IPS DF 4.7 (cell line): ENCODE results near the gene ZNF768.
"Not testable (repeated sequence)": the region's sequence is repeated elsewhere in the genome, so short reads cannot be mapped to it uniquely, and the experiment has no call there.

Source experiments
- DNase-seq: peaks from one replicate; pipeline ENCODE4 v3.0.0-alpha.2; 2013; ENCODE audit warnings: low spot score; ENCODE audit errors: extremely low read depth

The ZNF768 gene

DNA sequence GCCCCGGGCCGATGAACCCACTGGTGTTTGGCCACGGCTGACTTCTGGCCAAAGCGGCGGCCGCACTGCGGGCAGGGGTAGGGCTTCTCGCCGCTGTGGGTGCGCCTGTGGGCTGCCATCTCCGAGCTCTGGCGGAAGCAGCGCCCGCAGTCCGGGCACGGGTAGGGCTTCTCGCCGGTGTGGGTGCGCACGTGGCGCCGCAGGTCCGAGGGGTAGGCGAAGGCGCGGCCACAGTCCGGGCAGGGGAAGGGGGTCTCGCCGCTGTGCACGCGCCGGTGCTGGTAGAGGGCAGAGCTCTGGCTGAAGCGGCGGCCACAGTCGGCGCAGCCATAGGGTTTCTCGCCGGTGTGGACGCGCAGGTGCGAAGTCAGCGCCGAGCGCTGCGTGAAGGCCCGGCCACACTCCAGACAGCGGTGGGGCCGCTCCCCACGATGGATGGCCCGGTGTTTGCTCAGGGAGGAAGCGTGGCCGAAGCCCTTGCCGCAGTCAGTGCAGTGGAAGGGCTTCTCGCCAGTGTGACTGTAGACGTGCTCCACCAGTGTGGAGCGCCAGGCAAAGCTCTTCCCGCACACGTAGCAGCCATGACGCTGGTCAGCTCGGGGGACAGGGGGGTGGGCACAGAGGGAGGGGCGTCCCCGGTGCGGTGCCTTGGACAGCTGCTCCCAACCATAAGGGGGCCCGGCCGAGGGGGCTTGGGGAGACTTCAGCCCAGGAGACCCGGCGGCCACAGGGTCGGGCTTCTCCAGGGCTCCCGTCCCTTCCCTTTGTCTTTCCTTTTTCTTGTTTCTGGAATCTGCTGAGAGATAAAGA lies 29.2 kb upstream of the ZNF768 start:
- DNase-seq = no peak

- DNase-seq = no peak
Observed at GRCh38 chr16:30554557-30555314, 28.4 kb upstream of the ZNF768 start.

DNA sequence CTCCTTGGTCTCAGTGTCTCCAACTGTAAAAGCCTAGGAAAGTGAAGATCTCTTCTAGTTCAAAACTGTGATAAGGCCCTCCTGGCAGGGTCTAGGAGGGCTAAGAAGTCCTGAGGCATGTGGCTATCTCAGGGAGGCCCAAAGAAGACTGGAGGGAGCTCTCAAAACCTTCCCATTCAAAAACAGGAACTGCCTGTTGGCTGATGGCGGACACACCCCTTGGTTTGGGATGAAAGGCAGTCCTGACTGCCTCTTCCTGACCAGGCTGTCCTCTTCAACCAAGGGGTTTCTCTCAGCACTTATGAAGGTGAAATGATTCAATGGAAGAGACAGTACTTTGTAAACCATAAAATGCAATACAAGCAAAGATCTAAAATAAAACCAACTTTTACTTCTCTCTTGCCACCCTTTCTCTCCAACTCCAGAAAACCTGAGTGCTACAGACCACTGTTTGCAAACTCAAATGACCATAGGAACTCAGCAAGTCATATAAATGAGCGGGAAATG lies 27.1 kb upstream of the ZNF768 start:
- DNase-seq = no peak

- no peak for DNase-seq
Observed at GRCh38 chr16:30552956-30553355, 26.6 kb upstream of the ZNF768 start.

DNA sequence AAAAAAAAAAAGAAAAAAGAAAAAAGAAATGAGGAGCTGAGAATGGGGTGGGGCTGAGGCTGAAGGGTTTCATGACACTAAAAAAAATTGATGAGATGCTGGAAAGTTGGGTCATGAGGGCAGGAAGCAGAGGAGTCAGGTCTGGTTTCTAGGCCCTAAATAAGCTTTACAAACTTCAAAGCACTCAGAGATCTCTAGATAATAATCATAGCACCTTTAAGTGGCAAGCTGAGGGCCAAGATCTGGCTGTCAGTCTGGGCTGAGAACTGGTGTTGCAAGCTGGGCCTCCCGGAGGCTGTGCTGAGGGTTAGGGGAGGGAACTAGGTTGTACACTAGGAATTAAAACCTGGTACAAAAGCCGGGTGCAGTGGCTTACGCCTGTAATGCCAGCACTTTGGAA lies 25.4 kb upstream of the ZNF768 start:
- no peak for DNase-seq

DNA sequence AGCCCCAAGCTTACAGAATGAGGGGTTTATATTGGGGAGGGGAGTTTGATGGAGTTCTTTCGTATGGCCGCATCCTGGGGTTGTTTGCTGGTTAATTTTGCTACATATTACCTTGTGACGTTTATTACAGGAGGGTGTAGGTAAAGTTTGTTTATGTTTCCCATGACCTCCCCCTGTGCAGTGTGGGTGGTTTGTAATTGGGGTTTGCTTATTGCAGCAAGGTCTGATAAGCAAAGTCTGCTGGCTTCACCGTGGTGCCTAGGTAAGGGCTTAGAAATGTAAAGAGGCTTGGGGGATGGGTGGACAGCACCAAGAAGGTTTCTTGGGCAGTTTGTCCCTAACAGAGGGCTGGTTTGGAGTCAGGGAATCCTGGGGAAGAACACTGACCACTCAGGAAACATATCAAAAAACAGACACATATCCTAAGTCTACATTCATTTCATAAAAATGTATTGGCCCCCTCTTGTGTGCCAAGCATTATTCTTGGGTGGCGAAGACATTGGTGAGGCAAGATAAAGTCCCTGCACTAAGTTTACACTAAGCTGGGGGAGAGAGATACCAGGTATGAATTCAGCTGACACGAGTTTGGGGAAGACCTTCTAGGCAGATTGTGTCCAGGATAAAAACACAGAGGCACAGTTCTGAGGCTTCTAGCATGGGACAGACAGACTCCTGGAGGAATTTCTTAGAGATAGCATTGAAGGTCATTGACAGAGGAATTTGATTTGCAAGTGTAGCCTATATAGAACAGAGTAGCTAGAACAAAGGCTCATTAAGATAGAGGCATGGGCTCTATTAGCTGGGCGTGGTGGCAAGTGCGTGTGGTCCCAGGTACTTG lies 22.3 kb upstream of the ZNF768 start:
- no peak for DNase-seq

- DNase-seq = no peak
Observed at GRCh38 chr16:30546115-30546514, 19.7 kb upstream of the ZNF768 start.

DNA sequence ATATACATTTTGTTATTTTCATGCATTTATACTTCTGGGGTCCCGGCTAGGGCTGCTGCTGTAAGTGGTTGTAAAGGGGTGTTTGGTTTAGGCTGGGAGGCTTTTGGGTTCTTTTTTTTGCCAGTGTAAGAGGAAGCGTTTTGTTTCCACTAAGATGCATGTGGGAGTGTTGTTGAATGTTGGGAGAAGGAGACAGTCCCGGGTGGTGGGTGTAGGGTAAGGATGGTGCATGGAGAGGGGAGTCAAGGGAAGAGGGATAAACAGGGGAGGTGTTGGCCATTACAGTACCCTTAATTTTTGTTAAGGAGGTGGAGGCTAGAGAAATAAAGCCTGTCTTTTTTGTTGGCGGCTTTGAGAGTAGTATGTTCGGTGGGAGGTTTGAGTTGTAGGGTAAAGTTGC lies 16.7 kb upstream of the ZNF768 start:
- no peak for DNase-seq

GRCh38 chr16:30541502-30542329 lies 15.3 kb upstream of the ZNF768 start:
- no peak for DNase-seq

DNA sequence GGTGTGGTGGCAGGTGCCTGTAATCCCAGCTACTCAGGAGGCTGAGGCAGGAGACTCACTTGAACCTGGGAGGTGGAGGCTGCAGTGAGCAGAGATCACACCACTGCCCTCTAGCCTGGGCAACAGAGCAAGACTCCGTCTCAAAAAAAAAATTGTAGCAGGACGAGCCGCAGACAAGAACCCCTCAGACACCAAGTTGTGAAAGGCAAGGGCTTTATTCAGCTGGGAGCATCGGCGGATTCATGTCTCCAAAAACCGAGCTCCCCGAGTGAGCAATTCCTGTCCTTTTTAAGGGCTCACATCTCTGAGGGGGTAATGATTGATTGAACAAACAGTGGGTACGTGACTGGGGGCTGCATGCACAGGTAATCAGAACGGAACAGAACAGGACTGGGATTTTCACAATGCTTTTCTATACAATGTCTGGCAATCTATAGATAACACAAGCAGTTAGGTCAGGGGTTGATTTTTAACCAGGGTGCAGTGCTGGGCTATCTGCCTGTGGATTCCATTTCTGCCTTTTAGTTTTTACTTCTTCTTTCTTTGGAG lies 14.6 kb upstream of the ZNF768 start:
- DNase-seq = not testable (repeated sequence)

DNA sequence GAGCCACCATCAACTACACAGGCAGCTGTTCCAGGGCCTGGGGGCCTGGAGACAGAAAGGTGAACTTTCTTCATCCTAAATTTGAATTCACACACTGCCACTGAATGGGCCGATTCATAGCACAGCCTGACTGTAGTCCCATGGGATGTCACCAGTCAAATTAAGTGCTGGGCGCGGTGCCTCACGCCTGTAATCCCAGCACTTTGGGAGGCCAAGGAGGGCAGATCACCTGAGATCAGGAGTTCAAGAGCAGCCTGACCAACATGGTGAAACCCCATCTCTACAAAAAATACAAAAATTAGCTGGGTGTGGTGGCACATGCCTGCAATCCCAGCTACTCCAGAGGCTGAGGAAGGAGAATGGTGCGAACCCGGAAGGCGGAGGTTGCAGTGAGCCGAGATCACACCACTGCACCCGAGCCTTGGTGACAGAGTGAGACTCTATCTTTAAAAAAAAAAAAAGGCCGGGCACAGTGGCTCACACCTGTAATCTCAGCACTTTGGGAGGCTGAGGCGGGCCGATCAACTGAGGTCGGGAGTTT lies 13.7 kb upstream of the ZNF768 start:
- DNase-seq = not testable (repeated sequence)

DNA sequence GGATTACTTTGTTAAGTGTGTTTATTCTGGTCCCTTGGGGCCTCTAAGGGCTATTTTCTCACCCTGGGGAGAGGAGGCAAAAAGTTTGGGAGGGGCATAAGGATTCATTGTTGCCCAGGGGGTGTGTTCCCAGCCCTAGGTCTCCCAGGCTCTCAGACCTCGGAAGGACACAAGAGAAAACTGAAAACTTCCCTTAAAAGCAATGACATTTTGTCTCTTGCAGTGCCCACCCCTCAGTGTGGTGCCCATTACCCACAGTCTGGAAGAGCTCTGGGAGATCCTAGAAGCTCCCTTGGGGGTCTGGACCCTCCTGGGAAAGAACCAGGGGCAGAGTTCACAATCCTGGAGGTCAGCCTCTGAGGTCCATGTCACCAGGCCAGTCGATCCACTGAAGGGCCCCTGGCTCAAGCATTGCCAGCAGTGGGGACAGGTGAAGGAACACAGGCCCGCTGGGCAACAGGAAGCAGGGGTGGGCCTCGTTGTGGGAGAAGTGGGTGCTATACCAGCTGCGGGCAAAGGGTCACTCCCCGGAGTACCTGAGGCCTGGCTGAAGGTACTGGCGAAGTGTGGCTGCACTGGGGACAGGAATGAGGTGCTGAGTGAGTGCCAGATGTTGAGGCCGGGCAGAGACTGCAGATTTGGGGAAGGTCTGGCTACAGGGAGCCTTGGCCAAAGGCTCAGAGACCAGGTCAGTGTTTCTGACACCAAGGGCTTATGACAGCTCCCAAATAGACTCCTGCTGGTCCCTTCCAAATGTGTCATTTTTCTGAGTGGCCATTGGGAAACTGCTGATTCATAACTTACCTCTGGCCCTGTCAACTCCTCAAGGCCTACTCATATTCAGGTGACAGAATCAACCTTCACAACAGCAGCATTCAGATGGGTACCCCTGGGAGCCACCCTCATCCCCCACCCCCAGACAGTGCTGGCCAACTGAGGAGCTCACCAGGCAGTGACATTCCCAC lies 12.9 kb upstream of the ZNF768 start:
- DNase-seq = no peak

GRCh38 chr16:30536391-30537024 lies 10.1 kb upstream of the ZNF768 start:
- not testable (repeated sequence) for DNase-seq

DNA sequence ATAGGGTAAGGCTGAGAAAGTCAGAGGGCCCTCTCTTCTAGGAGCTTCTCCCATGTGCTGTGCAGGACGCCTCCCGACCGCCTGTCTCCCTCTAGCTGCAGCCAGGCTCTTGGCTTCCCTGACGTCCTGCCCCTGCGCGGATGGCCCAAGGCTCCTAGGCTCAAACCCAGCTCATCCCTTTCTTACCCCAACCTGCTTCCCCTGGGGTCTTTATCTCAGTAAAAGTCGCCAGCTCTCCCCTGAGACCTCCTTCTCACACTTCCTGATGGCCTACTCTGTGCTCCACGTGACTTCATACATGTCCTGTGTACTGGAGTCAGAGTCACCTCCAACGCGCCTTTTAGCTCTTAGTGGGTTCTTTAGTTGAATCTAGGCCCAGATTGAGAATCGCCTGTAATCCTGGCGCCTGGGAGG lies 9.4 kb upstream of the ZNF768 start:
- no peak for DNase-seq

DNA sequence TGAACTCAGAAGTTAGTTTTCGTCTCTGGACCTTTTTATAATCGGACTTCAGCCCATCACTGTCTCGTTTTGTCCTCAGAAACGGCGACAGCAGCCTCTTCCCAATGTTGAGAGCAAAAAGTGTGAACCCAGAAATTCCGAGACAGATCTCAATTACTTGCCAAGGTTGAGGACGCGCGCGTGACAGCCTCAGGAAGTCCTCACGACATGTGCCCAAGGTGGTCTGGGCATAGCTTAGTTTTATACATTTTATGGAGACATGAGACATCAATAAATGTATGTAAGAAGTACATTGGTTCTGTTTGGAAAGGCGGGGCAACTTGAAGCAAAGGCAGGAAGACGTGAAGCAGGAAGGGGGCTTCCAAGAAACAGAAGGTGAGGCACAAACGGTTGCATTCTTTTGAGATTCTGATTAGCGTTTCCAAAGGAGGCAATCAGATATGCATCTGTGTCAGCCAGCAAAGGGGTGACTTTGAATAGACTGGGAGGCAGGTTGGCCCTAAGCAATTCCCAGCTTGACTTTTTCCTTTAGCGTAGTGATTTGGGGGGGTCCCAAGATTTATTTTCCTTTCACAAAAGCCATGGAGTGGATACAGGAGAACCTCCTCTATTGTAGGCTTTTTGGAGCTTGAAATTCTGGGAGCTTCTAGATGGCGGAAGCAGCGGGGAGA lies 8.9 kb upstream of the ZNF768 start:
- no peak for DNase-seq

DNA sequence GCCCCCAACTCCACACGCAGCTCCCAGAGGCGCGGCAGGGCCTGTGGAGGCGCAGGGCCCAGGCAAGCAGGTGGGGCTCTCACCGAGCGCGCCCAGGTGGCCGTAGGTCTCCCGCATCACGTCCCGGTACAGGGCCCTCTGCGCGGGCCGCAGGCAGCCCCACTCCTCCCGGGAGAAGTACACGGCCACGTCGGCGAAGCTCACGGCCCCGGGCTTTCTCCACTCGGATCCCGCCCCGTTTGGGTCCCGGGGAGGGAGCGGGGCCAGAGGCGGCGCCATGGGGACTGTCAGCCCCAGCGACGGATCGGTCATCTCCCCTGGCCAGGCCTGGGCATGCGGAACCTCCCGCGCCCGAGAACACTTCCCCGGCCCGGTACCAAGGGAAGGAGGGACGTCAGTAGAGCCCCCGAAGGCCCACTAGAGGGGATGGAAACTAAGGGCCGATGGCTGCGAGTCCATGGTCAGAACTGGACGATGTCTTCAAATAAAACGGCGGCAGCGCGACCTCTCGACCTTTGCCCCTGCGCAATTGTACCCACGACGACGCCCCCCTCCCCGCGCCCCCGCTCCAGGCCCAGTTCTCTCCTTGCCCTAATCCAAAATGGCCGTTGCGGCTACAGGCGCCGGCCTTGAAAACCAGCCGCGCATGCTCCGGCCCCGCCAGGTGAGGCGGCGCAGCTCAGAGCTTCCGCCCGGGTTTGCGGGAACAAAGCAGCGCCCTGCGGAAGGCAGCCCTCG lies 8.2 kb upstream of the ZNF768 start, which contains the start of gene ZNF747:
TSS of gene ZNF747 (minus strand) at position 491 of the 738 bp plus-strand sequence. CDS start at position 312, 179 bp downstream.
- no peak for DNase-seq

GRCh38 chr16:30533748-30534367 lies 7.5 kb upstream of the ZNF768 start:
- DNase-seq = no peak
